ENCODE data around the gene AATF. TPM values are rescaled to one million over a fixed set of nuclear protein-coding genes. Genes with fewer than 3 reads are reported as not detected.

Gene AATF
- total and polyA plus RNA-seq, 2 of the 8 experiments (the other 6 are each of a cell fraction or from before 2014, with no cell fraction given), result 20.1 to 62.8 TPM

DNA sequence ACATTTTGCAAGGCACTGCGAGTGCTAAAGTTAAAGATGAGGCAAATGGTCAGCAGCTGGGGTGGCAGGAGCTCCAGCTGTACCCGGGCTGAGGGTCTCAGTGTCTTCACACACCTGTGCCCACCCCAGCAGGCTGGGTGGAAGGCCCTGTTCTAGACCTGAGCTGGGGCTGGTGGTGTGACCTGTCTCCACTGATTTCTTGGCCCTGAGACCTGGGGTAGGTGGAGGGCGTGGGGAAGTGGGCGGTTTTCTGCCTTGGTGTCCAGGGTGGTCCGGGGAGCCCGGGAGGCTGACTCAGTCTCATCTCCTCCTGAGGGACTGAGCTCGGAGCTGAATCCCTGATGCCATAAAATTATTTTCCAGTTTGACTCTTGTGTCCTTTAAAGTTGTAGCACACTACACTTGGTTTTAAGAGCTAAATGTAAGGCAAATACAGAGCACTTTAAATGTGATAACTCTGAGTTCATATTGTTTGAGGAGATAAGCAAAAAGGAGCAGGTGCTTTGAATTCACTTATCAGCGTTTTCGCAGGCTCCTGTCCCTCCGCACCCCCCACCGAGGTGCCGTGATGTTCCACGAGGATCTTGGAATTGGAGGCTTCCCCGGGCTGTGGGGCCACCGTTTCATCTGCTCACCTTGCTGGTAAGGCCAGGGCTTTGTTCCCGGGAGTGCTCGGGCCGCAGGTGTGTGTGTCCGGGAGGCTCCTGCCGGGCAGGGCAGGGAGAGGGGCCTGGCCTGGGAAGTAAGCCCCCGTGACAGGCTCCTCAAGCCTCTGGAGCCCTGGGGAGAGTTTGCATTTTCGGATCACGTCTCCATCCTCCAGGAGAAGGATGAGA lies 117.0 kb downstream of the AATF start:
- peak overlapping the region; percentile 47 for H4K8ac ChIP-seq (ENCODE audit: extremely low read depth, insufficient read depth, low read length)
- H3K27ac ChIP-seq (ENCODE audit: low read depth, low read length), result no peak overlapping the region; the same call in 1 of the 2 replicates
- H3K4ac ChIP-seq (replicated peaks; ENCODE audit: insufficient read length, low read depth, low read length), result peak overlapping the region; percentile 61
- no peak overlapping the region for H3K56ac ChIP-seq (replicated peaks; ENCODE audit: insufficient read length, low read depth, low read length)
- no peak overlapping the region for H3K14ac ChIP-seq (ENCODE audit: insufficient read length)
- no peaks in the 10 kb centered on the region for H4K20me1 ChIP-seq (replicated peaks in 1 of 2; ENCODE audit: control insufficient read depth in 1 of 2, insufficient read depth in 2 of 2, low read length in 2 of 2)
- peak overlapping the region; percentile 94; the same call in 1 of the 2 replicates for H2BK12ac ChIP-seq (ENCODE audit: low read depth, low read length)
- peak overlapping the region; percentile 45 for H2BK120ac ChIP-seq (replicated peaks; ENCODE audit: low read depth, low read length)
- peak overlapping the region; percentile 46 to 64; a peak in 3 of 4 replicates for H3K4me2 ChIP-seq (ENCODE audit: insufficient read depth in 1 of 2, low read depth in 2 of 2, low read length in 2 of 2)
- peak; percentile 10; the same call in 1 of the 2 replicates for TF ChIP-seq BACH1 (IDR thresholded peaks at IDR 0.05; ENCODE audit: low read length)
- TF ChIP-seq EGR1 (IDR thresholded peaks at IDR 0.05; ENCODE audit: borderline replicate concordance, low read depth, low read length), result no peak
- no peak for TF ChIP-seq MAFK (IDR thresholded peaks at IDR 0.05; ENCODE audit: low read depth, low read length)
- no peak for TF ChIP-seq SIX5 (IDR thresholded peaks at IDR 0.05; ENCODE audit: low read depth, low read length)
- TF ChIP-seq JUN (IDR thresholded peaks at IDR 0.05; ENCODE audit: low read depth, low read length), result no peak
- TF ChIP-seq TEAD4 (IDR thresholded peaks at IDR 0.05; ENCODE audit: low read depth, low read length), result no peak
- TF ChIP-seq TBP (IDR thresholded peaks at IDR 0.05; ENCODE audit: low read depth, low read length), result peak; percentile 32; the same call in 1 of the 2 replicates
- TF ChIP-seq NRF1 (IDR thresholded peaks at IDR 0.05; ENCODE audit: low read depth, low read length), result no peak
- FAIRE-seq (no peak), DNase-seq (ENCODE audit: low read depth in 1 of 2, low spot score in 2 of 2) (no peak)
- peak overlapping the region; percentile 91 for H4K5ac ChIP-seq (ENCODE audit: insufficient read length, low read depth, low read length)
- H3K23ac ChIP-seq (ENCODE audit: insufficient read length), result no peak overlapping the region
- H3K4me1 ChIP-seq (replicated peaks in 1 of 4; ENCODE audit: control insufficient read depth in 3 of 4, insufficient read depth in 4 of 4, low read length in 3 of 4), result peaks cover 21 to 52% (median 37%) of the 10 kb centered on the region in 4 experiments
- peak overlapping the region; percentile 83 for H4K91ac ChIP-seq (replicated peaks; ENCODE audit: insufficient read length, low read length)
- no peaks in the 10 kb centered on the region for H3K79me2 ChIP-seq (ENCODE audit: control insufficient read depth in 1 of 2, insufficient read depth in 2 of 2, low read length in 2 of 2)
- H2AK5ac ChIP-seq (ENCODE audit: low read depth, low read length), result no peak overlapping the region
- no peak overlapping the region for H2AFZ ChIP-seq (ENCODE audit: low read length)
- H3K9me3 ChIP-seq (ENCODE audit: insufficient read depth in 2 of 2, low read depth in 1 of 2, low read length in 1 of 2), result no peaks in the 10 kb centered on the region
- H3K9ac ChIP-seq (replicated peaks in 1 of 4; ENCODE audit: extremely low read depth in 1 of 4, low read depth in 3 of 4, low read length in 3 of 4), result no peak overlapping the region
- 39% methylated on average over 23 of the region's 23 CpGs; no CpG with 5 or more reads in 1 of the 2 experiments for WGBS, 2 experiments (ENCODE audit: extremely low coverage in 1 of 2, insufficient coverage in 1 of 2, insufficient read length in 1 of 2, insufficient replicate concordance in 2 of 2, low coverage in 1 of 2, low lambda C conversion rate in 2 of 2, missing lambda C conversion rate in 1 of 2)
- peak overlapping the region; percentile 48; the same call in 1 of the 2 replicates for H2BK15ac ChIP-seq (ENCODE audit: low read length)
- ChIA-PET POLR2A (ENCODE audit: partially characterized antibody) (interaction anchor here (0.5 to 1.2 kb wide), 2 partner anchors 17 to 59 kb away, joined by 3 to 4 read pairs; no protein-coding TSS in a partner anchor), CTCF (ENCODE audit: partially characterized antibody) (interaction anchor here (0.6 to 1.9 kb wide), 8 partner anchors 16 to 440 kb away, joined by 3 to 7 read pairs (median 4); no protein-coding TSS in a partner anchor)
- no peaks in the 10 kb centered on the region; the same call in 1 of the 2 replicates for H3K23me2 ChIP-seq (ENCODE audit: low read depth, low read length)
- H2BK20ac ChIP-seq (ENCODE audit: low read length), result peak overlapping the region; percentile 83; the same call in 1 of the 2 replicates
- peak overlapping the region in 1 of 4 experiments; percentile 40; a peak in 2 of 8 replicates for H3K4me3 ChIP-seq (ENCODE audit: extremely low read depth in 1 of 4, insufficient read depth in 2 of 4, low read depth in 3 of 4, low read length in 4 of 4)
- H3K27me3 ChIP-seq (replicated peaks in 1 of 4; ENCODE audit: control insufficient read depth in 3 of 4, extremely low read depth in 1 of 4, insufficient read depth in 3 of 4, low read length in 3 of 4), result no peaks in the 10 kb centered on the region; a peak in 1 of 7 replicates
- H3K18ac ChIP-seq (ENCODE audit: extremely low read depth, low read length), result peak overlapping the region; percentile 84; the same call in 1 of the 2 replicates
- H2BK5ac ChIP-seq (ENCODE audit: low read depth, low read length), result peak overlapping the region; percentile 68; the same call in 1 of the 2 replicates
- H3K36me3 ChIP-seq (ENCODE audit: control insufficient read depth in 2 of 4, insufficient read depth in 4 of 4, low read length in 3 of 4), result no peaks in the 10 kb centered on the region
- H3K79me1 ChIP-seq (ENCODE audit: low read depth, low read length), result no peaks in the 10 kb centered on the region

All from H1 (cell line).